GM21515 (cell line): ENCODE results near the gene KAT14.
"Not testable (repeated sequence)": the region's sequence is repeated elsewhere in the genome, so short reads cannot be mapped to it uniquely, and the experiment has no call there.

ENCODE experiments used
- ATAC-seq: cut with Tn5 transposase; IDR thresholded peaks from one replicate; pipeline ENCODE4 v1.9.1; 2021; ENCODE audit not compliant: unreplicated experiment

The KAT14 gene

GRCh38 chr20:18144541-18145099 lies 7.0 kb downstream of the KAT14 start:
- no peak for ATAC-seq

GRCh38 chr20:18154342-18154741 lies 16.7 kb downstream of the KAT14 start:
- no peak for ATAC-seq

GRCh38 chr20:18156045-18156444 lies 18.4 kb downstream of the KAT14 start:
- ATAC-seq: no peak

GRCh38 chr20:18164356-18164755 lies 26.7 kb downstream of the KAT14 start:
- ATAC-seq: no peak

GRCh38 chr20:18165553-18165952 lies 27.9 kb downstream of the KAT14 start:
- ATAC-seq: no peak

- ATAC-seq: no peak
Observed at GRCh38 chr20:18166241-18166881, 28.7 kb downstream of the KAT14 start.

- no peak for ATAC-seq
Observed at GRCh38 chr20:18166950-18167349, 29.3 kb downstream of the KAT14 start.

GRCh38 chr20:18172379-18172778 lies 34.7 kb downstream of the KAT14 start:
- no peak for ATAC-seq

GRCh38 chr20:18174906-18175683 lies 37.4 kb downstream of the KAT14 start:
- ATAC-seq: no peak

GRCh38 chr20:18176318-18176785 lies 38.7 kb downstream of the KAT14 start:
- ATAC-seq: no peak

- not testable (repeated sequence) for ATAC-seq
Observed at GRCh38 chr20:18180366-18180765, 42.7 kb downstream of the KAT14 start.

- no peak for ATAC-seq
Observed at GRCh38 chr20:18180815-18181214, 43.2 kb downstream of the KAT14 start.

- no peak for ATAC-seq
Observed at GRCh38 chr20:18187020-18187419, 49.4 kb downstream of the KAT14 start.

- no peak for ATAC-seq
Observed at GRCh38 chr20:18188434-18188833, 50.8 kb downstream of the KAT14 start.

- no peak for ATAC-seq
Observed at GRCh38 chr20:18190338-18191233, 52.9 kb downstream of the KAT14 start.

- ATAC-seq: no peak
Observed at GRCh38 chr20:18191306-18191705, 53.6 kb downstream of the KAT14 start.

GRCh38 chr20:18194461-18194860 lies 56.8 kb downstream of the KAT14 start:
- ATAC-seq: not testable (repeated sequence)

GRCh38 chr20:18195931-18196330 lies 58.3 kb downstream of the KAT14 start:
- ATAC-seq: no peak

- no peak for ATAC-seq
Observed at GRCh38 chr20:18197382-18198070, 59.9 kb downstream of the KAT14 start.

GRCh38 chr20:18202966-18203365 lies 65.3 kb downstream of the KAT14 start:
- no peak for ATAC-seq
